ENCODE data around the gene PPARA.

- TF ChIP-seq EZH2phosphoT487 (IDR thresholded peaks at IDR 0.05; ENCODE audit: insufficient read depth, low read depth) = no peak
- TF ChIP-seq EZH2 (IDR thresholded peaks at IDR 0.05; ENCODE audit: insufficient read depth, poor library complexity, severe bottlenecking) = no peak
Observed at GRCh38 chr22:46238541-46238940, 88.2 kb downstream of the PPARA start.

Data from GM23248 (cell line).